ENCODE data around the gene GBP7. TPM values are rescaled to one million over a fixed set of nuclear protein-coding genes. Genes with fewer than 3 reads are reported as not detected.
A peak's percentile ranks its signal among the peaks of the same experiment; 100 is the strongest.

Gene GBP7
- total and polyA plus RNA-seq, 10 of the 15 experiments (the other 5 are each of a cell fraction or from before 2014, with no cell fraction given): not detected

- no peak for TF ChIP-seq ZBTB40 (IDR thresholded peaks at IDR 0.05; ENCODE audit: borderline replicate concordance)
- TF ChIP-seq RCOR1 (conservative IDR thresholded peaks at IDR 0.05; ENCODE audit: low read depth, low read length): 0 out of 2 replicates have a peak, but pooled peaks have one; percentile 37
- TF ChIP-seq PAX5 (IDR thresholded peaks at IDR 0.05; ENCODE audit: borderline replicate concordance, low read depth, low read length): peak; percentile 78; the same call in 1 of the 2 replicates
- TF ChIP-seq SREBF1 (IDR thresholded peaks at IDR 0.05; ENCODE audit: low read length): no peak
- no peak for TF ChIP-seq NRF1 (conservative IDR thresholded peaks at IDR 0.05; ENCODE audit: low read depth, low read length)
- no peak for TF ChIP-seq USF2 (IDR thresholded peaks at IDR 0.05; ENCODE audit: borderline replicate concordance, low read depth, low read length)
- TF ChIP-seq SUZ12 (IDR thresholded peaks at IDR 0.05; ENCODE audit: unreplicated experiment): no peak
- TF ChIP-seq IKZF1 (conservative IDR thresholded peaks at IDR 0.05): peak; percentile 87
- TF ChIP-seq BCL11A (IDR thresholded peaks at IDR 0.05; ENCODE audit: low read depth, low read length): peak; percentile 88
- TF ChIP-seq IRF4 (IDR thresholded peaks at IDR 0.05; ENCODE audit: low read depth, low read length): peak; percentile 74
- no peak for TF ChIP-seq NKRF (conservative IDR thresholded peaks at IDR 0.05)
- no peak for TF ChIP-seq SUPT20H (IDR thresholded peaks at IDR 0.05; ENCODE audit: borderline replicate concordance, control insufficient read depth, low read depth, low read length)
- peak; percentile 57; the same call in 1 of the 2 replicates for TF ChIP-seq SMARCA5 (IDR thresholded peaks at IDR 0.05)
- TF ChIP-seq BHLHE40 (IDR thresholded peaks at IDR 0.05; ENCODE audit: borderline replicate concordance in 1 of 2, low read depth in 2 of 2, low read length in 1 of 2): peak; percentile 61 to 74; a peak in 3 of 4 replicates
- TF ChIP-seq DPF2 (IDR thresholded peaks at IDR 0.05): peak; percentile 95
- peak; percentile 97 for TF ChIP-seq MTA2 (IDR thresholded peaks at IDR 0.05; ENCODE audit: low read depth)
- peak; percentile 48 for TF ChIP-seq RELA (IDR thresholded peaks at IDR 0.05; ENCODE audit: borderline replicate concordance, partially characterized antibody)
- no peak for TF ChIP-seq REST (IDR thresholded peaks at IDR 0.05; ENCODE audit: low read depth, low read length)
- TF ChIP-seq ETV6 (conservative IDR thresholded peaks at IDR 0.05 in 1 of 2, IDR thresholded peaks at IDR 0.05 in 1 of 2; ENCODE audit: borderline replicate concordance in 1 of 2, low read depth in 1 of 2): peak in 1 of 2 experiments; percentile 68; a peak in 1 of 4 replicates
Observed at GRCh38 chr1:89201106-89201794, 25.4 kb upstream of the GBP7 start (continued).

Data from GM12878 (cell line).